Activated CD4-positive, alpha-beta T cell treated with anti-CD3 and anti-CD28 coated beads, Interleukin-2, amount 50 U/mL, for 1 hour (primary cell): ENCODE results near the gene FYN.

ENCODE experiments used
- DNase-seq: peaks from one replicate; pipeline ENCODE4 v3.0.0-alpha.2; 2020

FYN gene

DNA sequence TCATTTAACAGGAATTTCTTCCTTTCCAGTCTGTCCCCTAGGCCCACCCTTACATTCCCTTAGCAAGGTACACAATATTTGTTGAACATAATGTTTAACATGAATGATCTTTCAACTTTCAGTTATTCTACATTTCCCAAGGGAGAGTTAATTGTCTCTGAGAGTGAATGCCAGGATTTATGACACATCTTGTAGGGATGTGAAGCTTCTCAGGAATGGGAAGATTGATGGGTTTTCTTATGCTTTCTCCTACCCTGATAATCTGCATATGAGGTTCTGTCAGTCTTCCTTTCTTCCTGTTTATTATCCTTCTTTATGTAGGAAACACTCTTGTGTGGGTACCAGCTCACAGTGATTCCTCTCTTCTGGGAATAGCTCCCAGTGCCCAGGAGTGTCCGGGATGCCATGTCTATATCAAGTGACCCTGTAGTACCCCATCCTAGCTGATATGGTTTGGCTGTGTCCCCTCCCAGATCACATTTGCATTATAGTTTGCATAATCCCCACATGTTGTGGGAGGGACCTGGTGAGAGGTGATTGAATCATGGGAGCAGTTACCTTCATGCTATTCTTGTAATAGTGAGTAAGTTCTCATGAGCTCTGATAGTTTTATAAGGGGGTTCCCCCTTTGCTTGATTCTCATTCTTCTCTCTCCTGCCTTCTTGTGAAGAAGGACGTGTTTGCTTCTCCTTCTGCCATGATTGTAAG, 7.1 kb upstream of the FYN start:
- DNase-seq = no peak

DNA sequence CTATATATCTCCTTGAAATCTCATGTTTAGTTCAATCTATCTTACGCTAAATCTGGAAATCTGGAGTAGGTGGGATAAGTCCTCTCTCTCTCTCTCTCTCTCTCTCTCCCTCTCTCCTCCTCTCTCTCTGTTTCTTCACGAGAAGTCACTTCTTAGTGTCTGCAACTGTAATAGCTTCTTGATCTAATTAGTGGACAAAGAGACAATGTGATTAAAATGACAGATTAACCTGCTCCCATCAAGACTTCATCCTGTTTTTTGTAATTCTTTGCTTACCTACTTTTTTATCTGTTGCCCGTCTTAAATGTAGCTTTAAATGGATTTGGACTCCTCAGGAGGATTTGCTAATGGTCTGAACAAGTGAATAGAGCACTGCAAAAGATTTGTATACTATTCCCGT, 2.5 kb upstream of the FYN start:
- no peak for DNase-seq

DNA sequence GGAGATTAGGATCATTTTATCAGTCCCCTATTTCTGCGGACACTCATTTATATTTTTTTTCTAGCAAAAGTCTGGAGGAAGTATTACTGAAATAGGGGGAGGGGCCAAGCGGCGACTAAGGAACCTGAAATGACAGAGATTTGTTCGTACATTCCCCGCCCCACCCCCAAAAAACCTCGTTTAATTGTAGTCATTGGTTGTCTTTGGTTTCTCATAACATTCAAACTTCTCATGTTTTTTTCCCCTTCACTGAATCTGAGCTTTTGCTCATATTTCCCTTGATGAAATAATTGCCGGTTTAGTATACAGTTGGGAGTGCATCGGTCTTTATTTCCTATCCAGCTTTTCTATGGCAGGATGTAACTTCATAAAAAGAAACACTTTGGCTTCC, 768 bp upstream of the FYN start:
- peak; percentile 74 for DNase-seq

DNA sequence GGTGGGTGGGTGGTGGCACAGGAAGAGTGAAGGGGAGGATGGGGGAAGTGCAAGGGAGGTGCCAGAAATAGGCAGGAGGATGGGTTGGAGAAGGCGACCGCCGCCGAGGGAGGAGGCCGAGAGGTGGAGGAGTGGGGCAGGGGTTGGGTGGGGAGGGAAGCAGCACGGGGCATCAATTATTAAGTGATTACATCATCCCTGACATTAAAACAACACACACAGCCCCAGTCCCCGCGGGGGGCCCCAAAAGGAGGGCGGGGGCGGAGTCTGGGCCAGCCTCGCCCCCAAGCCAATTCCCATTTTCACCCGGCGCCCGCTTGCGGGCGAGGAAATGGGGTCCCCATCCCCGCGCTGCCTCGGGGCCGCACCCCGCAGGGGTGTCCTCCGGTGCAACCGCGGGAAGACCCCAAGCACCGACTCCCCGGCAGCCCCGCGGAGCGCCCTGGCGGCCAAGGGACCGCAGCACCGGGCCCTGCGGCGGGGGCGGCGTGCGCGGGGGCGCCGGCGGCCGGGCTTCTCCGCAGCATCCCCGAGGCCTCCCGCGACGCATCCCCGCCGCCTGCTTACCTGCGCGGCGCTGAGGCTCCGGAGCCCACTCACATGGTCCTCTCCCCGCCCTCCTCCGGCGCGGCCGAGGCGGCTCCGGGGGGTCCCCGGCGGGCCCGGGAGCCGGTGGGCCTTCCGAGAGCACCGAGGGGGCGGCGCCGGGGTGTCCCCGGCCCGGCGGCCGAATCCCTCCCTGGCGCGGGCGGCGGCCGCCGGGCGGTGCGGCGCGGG, 663 bp downstream of the FYN start:
- DNase-seq = peak; percentile 69

DNA sequence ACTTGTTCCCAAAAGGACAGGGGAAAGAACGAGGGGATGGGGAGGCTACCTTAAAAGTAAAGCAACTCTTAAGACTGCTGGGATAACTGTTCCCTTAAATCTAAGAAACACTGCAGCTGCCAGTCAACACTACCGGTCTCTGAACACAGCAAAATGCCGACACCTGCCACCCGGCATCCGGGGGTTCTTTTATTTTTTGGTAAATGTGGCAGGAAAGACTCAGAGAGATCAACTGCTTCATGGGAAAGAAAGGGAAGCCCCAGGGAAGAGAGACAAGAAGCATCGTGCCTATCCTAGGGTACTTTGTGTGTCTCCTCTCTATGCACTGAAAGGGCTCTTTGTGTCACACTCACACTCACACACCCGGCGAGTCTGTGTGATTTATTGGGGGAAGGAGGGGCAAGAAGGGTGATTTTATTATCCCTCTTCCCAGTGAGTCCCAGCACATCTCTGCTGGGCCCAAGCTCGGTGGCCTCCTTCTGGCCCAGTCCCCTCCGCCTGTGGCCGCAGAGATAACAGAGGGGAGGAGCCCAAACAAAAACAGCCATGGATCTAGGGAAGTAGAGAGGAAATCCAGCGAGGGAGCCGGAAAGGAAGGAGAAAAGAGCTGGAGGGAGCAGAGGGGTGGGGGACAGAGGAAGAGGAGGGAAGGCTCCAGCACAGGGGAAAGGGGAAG, 1.4 kb downstream of the FYN start:
- DNase-seq = no peak

DNA sequence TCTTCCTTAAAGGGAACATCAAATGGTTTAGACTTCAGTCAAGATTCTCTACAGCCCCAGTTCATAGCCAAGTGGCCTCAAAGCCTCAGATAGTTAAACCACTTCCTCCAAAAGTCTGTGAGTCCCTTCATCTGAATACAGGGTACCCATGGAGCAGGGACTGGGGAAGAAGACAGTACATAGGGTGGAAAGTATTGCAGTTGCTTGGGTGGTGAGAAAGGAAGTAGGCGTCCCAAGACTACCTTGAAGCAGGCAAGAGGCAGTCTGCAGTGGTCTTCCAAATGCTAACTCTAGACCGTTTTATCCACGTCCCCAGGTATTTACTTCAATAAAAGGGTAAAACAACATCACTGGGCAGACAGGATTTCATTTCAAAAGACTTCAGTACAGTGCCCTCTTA, 2.0 kb downstream of the FYN start:
- DNase-seq = peak; percentile 31

DNA sequence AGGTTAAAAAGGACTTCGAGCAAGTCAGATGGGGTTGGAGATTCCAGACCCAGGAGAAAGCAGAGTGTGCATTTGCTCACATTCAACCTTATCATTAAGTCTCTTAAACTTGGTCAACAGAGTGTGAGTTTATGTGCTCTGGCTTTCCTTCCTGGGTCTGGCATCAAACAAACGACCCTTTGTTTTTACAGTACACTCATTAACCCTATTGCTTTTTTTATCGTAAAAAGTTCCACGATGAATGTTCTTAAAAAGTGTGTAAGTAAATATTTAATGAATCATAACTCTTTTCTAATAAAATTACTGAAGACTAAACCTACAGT, 2.5 kb downstream of the FYN start:
- no peak for DNase-seq

DNA sequence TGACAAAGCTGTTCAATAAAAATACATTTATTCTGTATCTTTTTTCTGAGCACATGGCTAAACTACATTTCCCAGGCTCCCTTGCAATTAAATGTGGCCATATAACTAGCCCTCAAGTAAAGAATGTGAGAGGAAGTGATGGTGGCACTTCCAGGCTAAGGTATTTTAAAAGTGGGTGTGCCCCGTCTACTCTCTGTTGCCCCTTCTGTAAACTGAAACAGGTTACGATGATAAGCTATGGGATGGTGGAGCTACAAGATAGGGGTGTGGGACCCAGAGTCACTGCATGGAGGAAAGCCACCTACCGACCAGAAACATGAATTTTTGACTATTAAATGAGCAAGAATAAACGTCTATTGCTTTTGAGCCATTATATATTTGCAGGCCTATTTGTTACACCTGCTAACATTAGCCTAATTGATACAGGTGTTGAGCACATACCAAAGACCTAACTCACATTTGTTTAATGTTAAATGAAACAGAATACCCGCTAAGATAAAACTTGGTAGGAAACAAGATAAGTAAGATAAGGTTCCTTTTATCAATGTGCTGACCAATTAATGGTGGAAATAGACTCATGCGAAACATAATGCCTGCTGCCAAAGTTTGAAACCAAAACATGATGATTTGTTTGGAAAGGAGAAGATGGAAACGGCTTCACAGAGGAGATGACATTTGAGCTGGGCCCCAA, 3.1 kb downstream of the FYN start:
- DNase-seq = no peak

DNA sequence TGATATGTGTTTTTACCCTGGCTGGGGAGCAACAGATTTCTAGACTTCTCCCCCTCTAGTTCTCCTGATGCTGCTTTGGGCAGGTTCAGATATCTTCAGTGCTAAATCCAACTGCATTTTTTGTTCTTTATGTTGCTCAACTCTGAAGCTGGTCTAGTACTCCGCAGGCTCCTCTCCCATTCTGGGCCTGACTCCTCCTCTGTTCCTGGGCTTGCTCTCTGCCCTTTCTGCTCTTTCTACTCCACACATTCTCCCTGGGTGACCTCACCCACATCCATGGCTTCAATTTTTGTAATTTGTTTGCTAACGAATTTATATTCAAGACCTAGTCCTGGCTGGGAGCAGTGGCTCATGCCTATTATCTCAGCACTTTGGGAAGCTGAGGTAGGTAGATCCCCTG, 6.4 kb downstream of the FYN start:
- DNase-seq = no peak

DNA sequence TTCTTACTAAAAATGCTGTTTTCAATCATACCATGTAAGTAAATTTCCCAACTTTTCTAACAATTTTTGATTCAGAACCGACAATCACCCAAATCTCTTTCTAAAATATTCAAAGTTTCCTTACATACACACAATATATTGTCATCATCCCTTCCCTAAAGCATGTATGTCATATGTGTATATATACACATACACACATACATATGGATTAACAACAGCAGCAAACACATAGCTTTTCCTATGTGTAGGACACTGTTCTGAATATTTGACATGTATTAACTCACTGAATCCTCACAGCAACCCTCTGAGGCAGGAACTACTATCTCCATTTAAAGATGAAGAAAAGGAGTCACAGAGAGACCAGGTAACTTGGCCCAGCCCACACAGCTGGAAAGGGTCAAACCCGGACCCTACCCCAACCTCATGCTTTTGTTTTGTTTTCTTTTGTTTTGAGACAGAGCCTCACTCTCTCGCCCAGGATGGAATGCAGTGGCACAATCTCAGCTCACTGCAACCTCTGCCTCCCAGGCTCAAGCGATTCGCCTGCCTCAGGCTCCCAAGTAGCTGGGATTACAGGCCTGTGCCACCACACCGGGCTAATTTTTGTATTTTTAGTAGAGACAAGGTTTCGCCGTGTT, 7.2 kb downstream of the FYN start:
- DNase-seq = no peak

DNA sequence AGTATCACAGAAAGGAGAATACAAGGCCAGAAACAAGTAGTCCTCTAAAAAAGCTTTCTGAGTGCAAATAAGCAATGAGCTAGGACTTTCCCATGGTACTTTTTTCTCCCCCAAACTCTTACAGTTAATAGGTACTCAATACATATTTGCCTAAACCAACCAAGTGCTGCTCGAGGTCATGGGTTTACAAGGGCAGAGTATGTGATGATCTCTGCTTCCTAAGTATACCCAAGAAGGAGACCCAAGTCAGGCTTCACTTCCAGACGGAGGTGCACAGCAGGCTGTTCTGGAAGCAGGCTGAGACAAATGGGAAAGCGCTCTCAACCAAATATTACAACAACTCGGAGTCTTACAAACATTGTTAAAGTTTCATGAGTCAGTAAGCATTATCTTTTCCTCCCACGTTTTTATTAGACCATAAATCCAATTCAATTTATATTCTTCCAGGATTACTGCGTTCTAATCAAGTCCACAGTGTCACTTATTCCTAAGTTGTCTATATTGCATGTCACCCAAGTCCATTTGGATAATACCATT, 8.1 kb downstream of the FYN start:
- no peak for DNase-seq

DNA sequence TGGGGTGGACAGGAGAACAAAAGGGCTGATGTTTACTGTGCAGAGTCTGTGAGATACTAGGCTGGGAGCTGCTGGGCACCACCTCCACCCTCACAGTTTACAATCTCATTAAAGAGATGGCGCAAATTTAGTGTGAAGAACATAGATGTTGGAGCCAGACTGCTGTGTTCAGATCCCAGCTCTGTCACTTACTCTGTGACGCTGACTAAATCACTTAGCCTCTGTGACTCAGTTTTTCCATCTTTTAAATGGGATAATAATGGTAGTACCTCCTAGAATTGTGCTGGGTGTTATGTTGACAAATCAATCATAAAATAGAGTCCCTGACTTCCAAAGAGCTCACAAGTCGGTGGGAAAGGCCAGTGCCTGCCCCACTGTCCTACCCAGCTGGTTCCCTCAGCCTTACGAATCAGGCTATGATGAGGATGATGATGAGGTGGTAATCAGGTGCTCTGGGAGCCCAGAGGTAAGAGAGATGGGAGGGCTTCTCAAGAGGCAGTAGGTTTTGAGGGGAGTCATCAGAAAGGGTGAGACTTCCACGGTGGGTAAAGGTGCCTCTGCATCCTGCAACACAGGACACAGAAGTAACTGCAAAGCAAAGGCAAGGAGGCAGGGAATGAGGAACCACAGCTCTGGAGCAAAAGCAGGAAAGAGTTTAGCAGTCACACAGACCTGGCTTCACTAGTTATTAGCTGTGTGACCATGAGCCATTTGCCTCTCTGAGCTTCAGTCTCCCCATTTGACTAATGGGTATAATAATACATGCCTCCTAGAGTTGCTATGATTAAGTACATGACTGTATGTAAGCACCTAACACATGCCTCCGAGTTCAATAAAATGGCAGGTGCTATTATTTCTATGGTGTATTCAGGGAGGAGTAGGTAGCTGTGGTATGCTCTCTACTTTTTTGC, 8.9 kb downstream of the FYN start:
- no peak for DNase-seq

DNA sequence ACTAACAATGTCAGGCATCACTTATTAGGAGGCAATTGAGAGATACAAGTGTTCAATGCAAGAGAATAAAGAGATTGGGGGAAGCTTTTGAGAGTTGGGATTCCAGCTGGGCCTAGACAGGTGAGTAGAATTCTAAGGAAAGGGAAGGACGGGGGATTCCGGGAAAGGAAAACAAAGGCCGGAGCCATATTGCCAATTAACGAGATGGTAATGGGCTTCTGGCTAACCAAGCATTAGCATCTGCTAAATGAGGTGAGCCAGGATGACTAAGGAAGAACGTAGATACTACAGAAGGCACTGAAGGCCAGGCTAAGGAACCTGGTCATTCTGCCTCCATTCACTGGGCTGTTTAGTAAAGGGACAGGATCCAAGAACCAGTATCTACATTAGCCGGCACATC, 10.5 kb downstream of the FYN start:
- DNase-seq = no peak

DNA sequence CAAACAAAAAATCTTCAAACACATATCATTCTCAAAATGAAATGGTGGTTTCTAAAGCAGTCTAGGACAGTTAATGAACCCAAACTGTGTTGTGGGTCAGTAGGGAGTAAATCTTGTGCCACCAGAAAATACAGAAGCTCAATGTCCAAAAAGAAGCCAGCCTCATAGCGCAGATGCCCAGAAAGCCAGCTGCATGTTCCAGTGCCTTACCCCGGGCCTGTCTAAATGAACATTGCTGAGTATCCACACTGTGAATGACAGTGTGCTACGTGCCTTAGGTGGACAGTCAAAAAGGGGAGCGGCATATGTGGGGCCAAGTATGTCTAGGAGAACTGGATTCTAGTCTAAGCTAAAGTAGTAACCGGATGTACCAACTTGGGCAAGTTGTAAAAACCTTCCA, 10.9 kb downstream of the FYN start:
- DNase-seq = no peak

DNA sequence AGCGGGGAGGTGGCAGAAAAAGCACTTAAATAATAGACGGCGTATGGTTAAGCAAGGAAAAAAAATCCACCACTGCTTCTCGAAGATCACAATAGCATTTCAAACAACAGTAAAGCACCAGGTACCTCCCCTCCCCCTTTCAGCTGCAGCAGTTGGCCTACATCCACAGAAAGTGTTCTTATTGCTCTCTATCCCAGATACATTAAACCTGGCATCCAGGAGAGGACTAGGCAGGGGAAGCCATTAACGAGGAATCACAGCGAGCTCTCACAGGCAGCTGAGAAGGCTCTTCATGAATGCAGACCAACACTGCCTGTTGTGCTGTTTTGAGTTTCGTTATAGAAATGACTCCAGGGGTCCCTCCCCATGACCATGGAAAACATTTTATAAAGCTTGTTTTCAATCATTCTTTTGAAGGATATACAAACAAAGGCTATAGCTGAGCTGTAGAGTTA, 11.8 kb downstream of the FYN start:
- DNase-seq = no peak

DNA sequence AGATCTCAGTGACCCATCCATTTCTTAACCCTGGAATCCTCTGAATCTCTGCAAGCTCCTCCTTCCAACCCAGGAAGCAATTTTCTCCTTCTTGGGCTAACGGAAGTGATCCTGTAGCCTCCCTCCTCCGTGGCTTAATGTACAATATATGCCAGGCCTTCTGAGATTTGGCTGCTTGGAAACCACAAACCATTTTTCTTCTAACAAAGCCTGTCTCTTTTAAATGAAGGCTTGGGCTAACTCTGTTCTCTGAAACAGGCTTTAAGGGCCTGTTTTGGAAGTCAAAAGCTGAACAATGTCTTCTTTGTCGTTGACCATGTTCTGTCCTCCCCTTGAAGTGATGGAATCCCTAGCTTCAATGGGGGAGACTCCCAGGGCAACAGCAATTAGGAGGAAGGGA, 14.9 kb downstream of the FYN start:
- no peak for DNase-seq

DNA sequence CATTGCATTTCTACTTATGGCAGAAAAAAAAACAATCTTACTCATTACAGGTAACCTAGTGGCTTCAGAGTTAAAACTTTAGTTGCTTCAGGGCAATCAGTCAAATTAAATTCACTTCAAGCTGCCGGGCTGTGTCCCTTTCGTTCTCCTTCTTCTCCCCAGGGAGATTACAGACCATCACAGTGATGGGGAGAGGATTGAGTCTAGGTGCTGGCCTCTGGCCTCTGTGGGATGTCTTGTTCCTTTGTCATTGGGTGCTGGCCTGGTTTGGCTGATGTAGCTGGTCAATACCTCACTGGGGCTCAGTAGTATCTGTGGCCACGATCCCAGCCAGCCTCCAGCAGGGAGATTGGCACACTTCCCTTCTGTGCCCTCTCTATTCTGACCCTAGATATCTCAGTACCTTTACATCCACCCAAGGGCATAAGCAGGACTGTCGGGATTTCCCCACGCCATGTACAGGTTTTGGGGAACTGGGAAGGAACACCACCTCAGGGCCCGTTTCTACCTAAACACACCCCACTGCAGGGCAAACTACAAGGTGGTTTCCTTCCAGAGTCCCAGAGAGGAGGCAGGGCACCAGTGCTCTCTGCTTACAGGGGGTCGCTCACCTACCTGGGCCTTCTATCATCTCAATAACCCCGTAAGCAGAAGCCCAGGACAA, 15.4 kb downstream of the FYN start:
- DNase-seq = no peak

DNA sequence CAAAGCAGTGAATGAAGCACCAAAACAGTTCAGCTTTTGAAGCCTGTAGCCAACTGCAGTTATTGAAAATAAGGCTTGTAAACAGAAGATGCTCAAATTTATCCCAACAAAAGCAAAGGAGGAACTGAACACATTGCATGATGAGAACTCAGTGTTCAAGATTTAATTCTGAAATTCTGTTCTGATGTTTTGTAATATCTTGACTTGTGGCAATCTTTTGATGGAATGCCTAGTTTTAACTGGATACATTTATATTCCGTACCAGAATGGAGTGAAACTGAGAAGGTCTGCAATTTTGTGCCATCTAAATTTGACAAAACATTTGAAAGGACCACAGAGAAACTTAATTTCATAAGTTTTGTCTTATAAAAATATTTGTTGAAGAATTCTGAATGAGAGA, 17.5 kb downstream of the FYN start:
- DNase-seq = no peak

DNA sequence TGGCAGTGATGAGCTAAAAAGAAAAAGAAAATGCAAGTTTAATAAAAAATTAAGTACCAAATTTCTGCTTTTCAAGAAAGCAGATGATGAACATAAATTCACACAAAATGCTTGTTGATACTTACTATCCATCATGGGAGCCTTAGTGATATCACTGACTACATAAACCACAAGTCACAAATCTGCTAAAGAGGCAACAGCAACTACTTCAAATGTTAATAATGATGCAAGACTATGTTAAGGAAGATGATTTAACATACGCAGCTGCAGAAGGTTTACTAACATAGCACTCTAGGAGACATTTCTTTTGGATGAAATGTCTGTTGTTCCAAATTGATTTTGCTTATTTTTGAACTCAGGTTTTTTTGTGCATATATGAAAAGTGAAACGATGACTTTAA, 18.6 kb downstream of the FYN start:
- DNase-seq = no peak

DNA sequence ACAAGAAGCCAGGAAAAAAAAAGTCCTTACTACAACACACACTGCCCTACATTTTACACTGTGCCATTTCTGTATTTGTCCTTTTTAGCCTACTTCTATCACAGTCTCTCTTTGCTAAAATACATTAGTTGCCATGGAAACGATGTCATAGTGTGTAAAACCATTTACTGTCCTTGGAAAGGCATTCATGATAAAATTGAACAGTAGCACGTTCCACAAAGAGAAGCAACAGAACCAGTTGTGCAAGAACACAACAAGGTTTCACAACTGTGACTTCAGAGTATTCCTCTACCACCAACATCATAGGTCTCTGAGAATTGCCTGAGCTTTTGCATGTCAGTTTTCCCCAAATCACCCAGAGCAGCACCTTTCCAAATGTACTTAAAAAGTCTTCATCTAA, 20.5 kb downstream of the FYN start:
- DNase-seq = no peak

DNA sequence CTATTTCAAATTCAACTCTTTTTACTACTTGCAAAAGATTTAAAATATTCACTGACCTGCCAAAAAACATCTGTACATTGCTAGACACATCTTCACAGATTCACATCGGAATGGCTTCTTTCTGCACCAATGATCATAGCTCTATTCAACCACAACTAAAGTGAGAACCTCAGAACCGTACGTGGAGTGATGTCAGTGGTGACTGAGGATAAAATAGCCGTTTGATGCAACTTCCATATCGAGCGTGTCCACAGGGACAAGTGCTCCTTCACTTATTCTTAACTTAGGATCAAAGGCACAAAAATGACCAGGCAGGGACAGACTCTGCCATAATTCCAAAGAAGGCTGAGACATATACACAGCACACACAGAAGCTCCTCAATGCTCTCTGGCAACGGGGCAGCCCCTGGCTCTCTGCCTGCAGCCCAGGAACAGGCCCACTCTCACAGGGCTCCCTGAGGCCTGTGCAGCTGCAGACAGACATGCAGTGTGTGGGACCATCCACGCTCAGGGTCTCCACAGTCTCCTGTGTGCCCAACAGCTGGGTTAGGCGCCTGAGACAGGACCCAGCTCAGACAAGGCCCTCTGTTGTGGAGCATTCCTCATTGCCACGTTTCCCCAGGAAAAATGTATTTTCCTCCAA, 22.8 kb downstream of the FYN start:
- no peak for DNase-seq
